ENCODE results near the gene FOXF1. TPM values are rescaled to one million over a fixed set of nuclear protein-coding genes. Genes with fewer than 3 reads are reported as not detected.

The FOXF1 gene
- total RNA-seq, 2 donors from 2014 or later: not detected

DNA sequence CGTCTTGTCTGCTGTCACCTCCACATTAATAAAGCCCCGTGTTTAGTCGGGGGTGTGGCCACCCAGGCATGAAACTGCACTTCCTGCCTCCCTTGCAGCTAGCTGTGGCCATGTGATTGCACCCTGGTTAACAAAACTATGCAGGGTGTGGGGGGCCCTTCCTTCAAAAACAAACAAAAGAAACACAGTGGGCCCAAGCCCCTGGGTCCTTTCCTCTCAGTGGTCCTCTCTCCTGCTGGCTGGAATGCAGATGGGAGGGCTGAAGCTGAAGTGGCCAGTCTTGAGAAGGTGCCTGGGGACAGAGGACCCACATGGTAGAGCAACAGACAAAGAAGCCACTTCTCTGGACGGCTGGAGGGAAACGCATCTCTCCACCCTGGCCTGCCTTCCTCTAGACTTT is 38.0 kb upstream of the FOXF1 start:
- Mint-ChIP-seq H3K27me3 (ENCODE audit: insufficient read depth) (peaks cover 34% of the 10 kb centered on the region), H3K4me1 (no peaks in the 10 kb centered on the region), H3K4me3 (no peak overlapping the region), H3K27ac (no peak overlapping the region), H3K9me3 (peaks cover 7% of the 10 kb centered on the region), H3K36me3 (ENCODE audit: low read depth) (no peaks in the 10 kb centered on the region)
- no peak overlapping the region for H3K4me3 ChIP-seq (ENCODE audit: low read length)
- H3K9me3 ChIP-seq (ENCODE audit: control insufficient read depth, low read length): no peaks in the 10 kb centered on the region
- no peaks in the 10 kb centered on the region for H3K36me3 ChIP-seq (ENCODE audit: control insufficient read depth, insufficient read depth, low read length)
- no peak overlapping the region for H3K27ac ChIP-seq (ENCODE audit: low read depth, low read length)
- H3K9ac ChIP-seq (ENCODE audit: extremely low read depth, low read length, poor library complexity, severe bottlenecking): no peak overlapping the region
- peaks cover 29% of the 10 kb centered on the region for H3K27me3 ChIP-seq (ENCODE audit: control insufficient read depth, insufficient read depth, low read length, poor library complexity, severe bottlenecking)
- no peak for DNase-seq
- TF ChIP-seq, protein P1, sequence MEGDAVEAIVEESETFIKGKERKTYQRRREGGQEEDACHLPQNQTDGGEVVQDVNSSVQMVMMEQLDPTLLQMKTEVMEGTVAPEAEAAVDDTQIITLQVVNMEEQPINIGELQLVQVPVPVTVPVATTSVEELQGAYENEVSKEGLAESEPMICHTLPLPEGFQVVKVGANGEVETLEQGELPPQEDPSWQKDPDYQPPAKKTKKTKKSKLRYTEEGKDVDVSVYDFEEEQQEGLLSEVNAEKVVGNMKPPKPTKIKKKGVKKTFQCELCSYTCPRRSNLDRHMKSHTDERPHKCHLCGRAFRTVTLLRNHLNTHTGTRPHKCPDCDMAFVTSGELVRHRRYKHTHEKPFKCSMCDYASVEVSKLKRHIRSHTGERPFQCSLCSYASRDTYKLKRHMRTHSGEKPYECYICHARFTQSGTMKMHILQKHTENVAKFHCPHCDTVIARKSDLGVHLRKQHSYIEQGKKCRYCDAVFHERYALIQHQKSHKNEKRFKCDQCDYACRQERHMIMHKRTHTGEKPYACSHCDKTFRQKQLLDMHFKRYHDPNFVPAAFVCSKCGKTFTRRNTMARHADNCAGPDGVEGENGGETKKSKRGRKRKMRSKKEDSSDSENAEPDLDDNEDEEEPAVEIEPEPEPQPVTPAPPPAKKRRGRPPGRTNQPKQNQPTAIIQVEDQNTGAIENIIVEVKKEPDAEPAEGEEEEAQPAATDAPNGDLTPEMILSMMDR (conservative IDR thresholded peaks at IDR 0.05): no peak
- WGBS, 2 experiments (ENCODE audit: insufficient coverage in 1 of 2, insufficient read length in 1 of 2): 83 to 88% methylated on average over 5 of the region's 5 CpGs
- H3K4me1 ChIP-seq (ENCODE audit: control insufficient read depth, insufficient read depth, low read length): no peaks in the 10 kb centered on the region

DNA sequence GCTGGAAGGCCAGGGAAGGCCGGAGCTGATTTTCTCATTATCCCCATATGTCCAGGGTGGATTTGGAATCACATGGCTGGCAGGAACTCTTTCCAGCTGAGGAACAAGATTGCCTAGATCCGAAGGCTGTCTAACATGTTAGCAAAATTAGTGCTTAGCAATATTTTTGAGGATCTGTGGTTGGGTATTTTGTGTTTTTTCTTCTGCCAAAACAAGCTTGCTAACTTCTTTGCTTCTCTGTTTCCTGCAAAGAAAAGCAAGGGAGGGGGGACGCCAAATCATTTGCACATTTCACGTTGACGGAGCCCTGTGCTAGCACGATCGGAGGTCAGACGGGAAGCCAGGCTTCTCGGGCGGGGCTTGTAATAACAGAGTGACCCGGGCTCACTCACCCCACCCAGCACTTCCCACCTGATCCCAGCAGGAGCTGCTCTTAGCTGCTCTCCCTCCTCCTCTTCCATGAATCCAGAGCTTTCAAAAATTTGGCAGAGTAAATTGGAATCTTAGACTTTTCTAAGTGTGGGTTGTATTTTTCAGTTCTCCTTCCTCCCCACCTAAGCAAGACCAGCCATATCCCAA is 33.3 kb upstream of the FOXF1 start:
- DNase-seq: no peak
- 64 to 71% methylated on average over 4 to 11 of the region's 11 CpGs for WGBS, 2 experiments (ENCODE audit: insufficient coverage in 1 of 2, insufficient read length in 1 of 2)
- Mint-ChIP-seq H3K4me3 (no peak overlapping the region), H3K9me3 (peaks cover 4% of the 10 kb centered on the region), H3K27me3 (ENCODE audit: insufficient read depth) (peaks cover 44% of the 10 kb centered on the region), H3K27ac (no peak overlapping the region), H3K36me3 (ENCODE audit: low read depth) (no peaks in the 10 kb centered on the region), H3K4me1 (no peaks in the 10 kb centered on the region)
- Histone ChIP-seq H3K9ac (ENCODE audit: extremely low read depth, low read length, poor library complexity, severe bottlenecking) (no peak overlapping the region), H3K9me3 (ENCODE audit: control insufficient read depth, low read length) (no peaks in the 10 kb centered on the region), H3K36me3 (ENCODE audit: control insufficient read depth, insufficient read depth, low read length) (no peaks in the 10 kb centered on the region), H3K27ac (ENCODE audit: low read depth, low read length) (no peak overlapping the region), H3K4me3 (ENCODE audit: low read length) (no peak overlapping the region), H3K4me1 (ENCODE audit: control insufficient read depth, insufficient read depth, low read length) (no peaks in the 10 kb centered on the region), H3K27me3 (ENCODE audit: control insufficient read depth, insufficient read depth, low read length, poor library complexity, severe bottlenecking) (peaks cover 34% of the 10 kb centered on the region)
- TF ChIP-seq, protein P1 (conservative IDR thresholded peaks at IDR 0.05): no peak

DNA sequence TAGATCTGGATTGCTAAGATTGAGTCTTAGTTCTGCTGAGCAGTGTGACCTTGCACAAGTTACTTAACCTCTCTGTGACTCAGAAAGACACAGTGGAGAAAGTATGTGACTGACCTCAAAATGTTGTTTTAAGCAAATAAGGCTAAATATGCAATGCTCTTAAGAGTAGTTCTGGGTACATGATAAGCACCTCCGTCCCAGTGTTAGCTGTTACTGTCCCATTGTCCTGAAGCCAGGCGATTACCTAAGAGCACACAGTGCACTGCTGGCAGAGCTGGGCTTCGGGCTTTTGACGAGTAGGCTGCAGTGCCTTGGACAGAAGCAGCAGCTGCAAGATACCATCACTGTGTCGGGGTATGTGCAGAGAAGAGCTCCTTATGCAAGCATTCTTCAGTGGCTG is 32.7 kb upstream of the FOXF1 start:
- Mint-ChIP-seq H3K4me3 (no peak overlapping the region), H3K27ac (no peak overlapping the region), H3K9me3 (no peaks in the 10 kb centered on the region), H3K27me3 (ENCODE audit: insufficient read depth) (peaks cover 45% of the 10 kb centered on the region), H3K4me1 (no peaks in the 10 kb centered on the region), H3K36me3 (ENCODE audit: low read depth) (no peaks in the 10 kb centered on the region)
- TF ChIP-seq, protein P1 (conservative IDR thresholded peaks at IDR 0.05): no peak
- 88 to 92% methylated on average over 5 of the region's 5 CpGs for WGBS, 2 experiments (ENCODE audit: insufficient coverage in 1 of 2, insufficient read length in 1 of 2)
- no peak overlapping the region for H3K27ac ChIP-seq (ENCODE audit: low read depth, low read length)
- H3K27me3 ChIP-seq (ENCODE audit: control insufficient read depth, insufficient read depth, low read length, poor library complexity, severe bottlenecking): peaks cover 35% of the 10 kb centered on the region
- no peaks in the 10 kb centered on the region for H3K9me3 ChIP-seq (ENCODE audit: control insufficient read depth, low read length)
- H3K4me3 ChIP-seq (ENCODE audit: low read length): no peak overlapping the region
- H3K4me1 ChIP-seq (ENCODE audit: control insufficient read depth, insufficient read depth, low read length): no peaks in the 10 kb centered on the region
- no peak for DNase-seq
- H3K36me3 ChIP-seq (ENCODE audit: control insufficient read depth, insufficient read depth, low read length): no peaks in the 10 kb centered on the region
- no peak overlapping the region for H3K9ac ChIP-seq (ENCODE audit: extremely low read depth, low read length, poor library complexity, severe bottlenecking)

Measured in endodermal cell (in vitro differentiated cells).